ENCODE results near the gene PTTG1IP. TPM values are rescaled to one million over a fixed set of nuclear protein-coding genes. Genes with fewer than 3 reads are reported as not detected.

PTTG1IP gene
- total RNA-seq, 1 donor from 2014 or later: 107 TPM

DNA sequence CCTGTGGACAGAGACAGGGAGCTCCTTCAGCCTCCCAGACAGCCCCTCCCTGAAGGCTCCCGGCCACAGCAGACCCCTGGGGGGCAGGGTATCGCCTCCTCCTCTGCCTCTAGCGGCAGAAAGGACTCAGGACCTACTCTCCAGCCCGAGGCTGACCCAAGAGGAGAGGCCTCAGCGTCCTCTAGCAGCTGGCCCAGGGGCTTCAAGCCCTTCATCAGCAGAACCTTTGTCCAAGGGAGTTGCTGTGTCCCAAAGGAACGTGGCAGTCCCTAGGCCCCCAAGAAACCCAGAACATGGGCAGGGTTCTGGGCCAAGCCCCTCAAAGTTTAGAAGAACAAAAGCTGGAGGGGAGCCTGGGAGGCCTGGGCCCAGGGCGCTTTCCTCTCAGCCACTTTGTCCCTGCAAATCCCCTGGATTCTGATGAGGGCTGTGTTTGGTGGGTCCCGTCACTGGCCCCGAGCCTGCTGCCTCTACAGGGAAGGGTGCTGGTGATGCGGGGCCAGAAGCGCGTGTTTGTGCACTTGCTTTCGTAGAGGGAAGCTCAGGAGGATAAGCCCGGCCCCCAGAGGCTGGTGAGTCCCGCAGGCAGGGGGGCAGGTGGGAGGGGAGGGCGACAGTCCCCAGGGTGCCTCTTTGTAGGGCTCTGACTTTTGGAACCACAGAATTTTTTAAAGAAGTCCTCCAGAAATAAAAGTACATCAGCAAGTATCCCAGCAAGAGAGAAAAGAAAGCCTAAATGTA is 33.9 kb upstream of the PTTG1IP start:
- TF ChIP-seq, protein P1, sequence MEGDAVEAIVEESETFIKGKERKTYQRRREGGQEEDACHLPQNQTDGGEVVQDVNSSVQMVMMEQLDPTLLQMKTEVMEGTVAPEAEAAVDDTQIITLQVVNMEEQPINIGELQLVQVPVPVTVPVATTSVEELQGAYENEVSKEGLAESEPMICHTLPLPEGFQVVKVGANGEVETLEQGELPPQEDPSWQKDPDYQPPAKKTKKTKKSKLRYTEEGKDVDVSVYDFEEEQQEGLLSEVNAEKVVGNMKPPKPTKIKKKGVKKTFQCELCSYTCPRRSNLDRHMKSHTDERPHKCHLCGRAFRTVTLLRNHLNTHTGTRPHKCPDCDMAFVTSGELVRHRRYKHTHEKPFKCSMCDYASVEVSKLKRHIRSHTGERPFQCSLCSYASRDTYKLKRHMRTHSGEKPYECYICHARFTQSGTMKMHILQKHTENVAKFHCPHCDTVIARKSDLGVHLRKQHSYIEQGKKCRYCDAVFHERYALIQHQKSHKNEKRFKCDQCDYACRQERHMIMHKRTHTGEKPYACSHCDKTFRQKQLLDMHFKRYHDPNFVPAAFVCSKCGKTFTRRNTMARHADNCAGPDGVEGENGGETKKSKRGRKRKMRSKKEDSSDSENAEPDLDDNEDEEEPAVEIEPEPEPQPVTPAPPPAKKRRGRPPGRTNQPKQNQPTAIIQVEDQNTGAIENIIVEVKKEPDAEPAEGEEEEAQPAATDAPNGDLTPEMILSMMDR (IDR thresholded peaks at IDR 0.05; ENCODE audit: insufficient read depth, low read length, severe bottlenecking): no peak
- H3K36me3 ChIP-seq (ENCODE audit: control insufficient read depth, insufficient read depth, low read length): no peaks in the 10 kb centered on the region
- peaks cover 3% of the 10 kb centered on the region for H3K27me3 ChIP-seq (ENCODE audit: control insufficient read depth, insufficient read depth, low read length)
- no peak for DNase-seq (ENCODE audit: low read depth)
- no peak overlapping the region for H3K4me3 ChIP-seq (ENCODE audit: low read depth, low read length)
- FAIRE-seq: no peak

DNA sequence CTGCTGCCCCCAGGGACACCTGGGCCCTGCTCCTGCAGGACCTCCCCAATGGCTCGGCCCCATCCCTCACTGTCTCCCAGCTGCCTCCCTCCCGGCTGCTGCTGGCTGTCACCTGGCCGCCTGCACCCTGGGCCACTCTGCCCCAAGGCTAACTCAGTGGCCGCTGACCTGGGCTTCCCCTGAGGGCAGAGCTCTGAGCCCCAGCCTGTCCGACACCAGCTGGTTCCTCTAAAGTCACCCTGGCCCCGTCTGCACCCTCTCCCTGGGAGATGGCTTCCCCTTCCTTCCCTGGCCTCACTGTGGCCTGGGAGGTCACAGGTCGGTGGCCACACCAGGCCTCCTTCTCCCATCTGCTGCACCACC is 32.2 kb upstream of the PTTG1IP start:
- DNase-seq (ENCODE audit: low read depth) (no peak), FAIRE-seq (no peak)
- Histone ChIP-seq H3K4me3 (ENCODE audit: low read depth, low read length) (no peak overlapping the region), H3K27me3 (ENCODE audit: control insufficient read depth, insufficient read depth, low read length) (peaks cover 3% of the 10 kb centered on the region), H3K36me3 (ENCODE audit: control insufficient read depth, insufficient read depth, low read length) (no peaks in the 10 kb centered on the region)
- TF ChIP-seq, protein P1 (IDR thresholded peaks at IDR 0.05; ENCODE audit: insufficient read depth, low read length, severe bottlenecking): no peak

DNA sequence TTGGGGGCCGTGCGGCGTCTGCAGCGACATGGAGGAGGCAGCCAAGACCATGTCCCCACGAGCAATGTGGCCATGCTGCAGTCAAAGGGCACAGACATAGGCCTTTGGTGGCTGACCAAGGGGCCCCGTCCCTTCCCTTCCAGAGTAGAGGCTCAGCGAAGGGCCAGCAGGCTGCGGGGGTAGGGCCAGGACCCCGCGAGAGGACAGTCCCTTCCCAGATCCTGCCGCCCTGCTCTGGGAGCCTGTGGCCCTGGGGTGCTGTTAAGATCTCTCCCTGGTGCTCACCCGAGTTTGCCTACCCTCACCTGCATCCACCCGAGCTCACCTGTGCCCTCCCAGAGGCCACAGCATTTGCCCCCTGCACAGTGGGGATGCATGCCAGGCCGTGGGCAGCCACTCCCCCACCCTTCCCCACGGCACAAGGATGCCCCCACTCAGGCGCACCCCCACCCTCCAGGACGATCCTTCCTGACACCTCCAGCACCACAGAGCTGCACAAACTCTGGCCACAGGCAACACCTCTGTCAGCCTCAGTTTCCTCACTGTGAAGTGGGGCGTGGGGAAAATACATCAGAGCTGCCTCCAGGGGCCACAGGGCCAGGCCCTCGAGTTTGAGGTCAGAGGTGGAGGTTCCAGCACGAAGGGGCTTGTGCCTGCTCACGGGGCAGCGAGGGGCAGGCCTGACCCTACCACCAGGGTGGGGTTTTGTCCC is 31.7 kb upstream of the PTTG1IP start:
- no peaks in the 10 kb centered on the region for H3K36me3 ChIP-seq (ENCODE audit: control insufficient read depth, insufficient read depth, low read length)
- TF ChIP-seq, protein P1 (IDR thresholded peaks at IDR 0.05; ENCODE audit: insufficient read depth, low read length, severe bottlenecking): no peak
- DNase-seq (ENCODE audit: low read depth): no peak
- no peak overlapping the region for H3K4me3 ChIP-seq (ENCODE audit: low read depth, low read length)
- no peak for FAIRE-seq
- peaks cover 3% of the 10 kb centered on the region for H3K27me3 ChIP-seq (ENCODE audit: control insufficient read depth, insufficient read depth, low read length)

DNA sequence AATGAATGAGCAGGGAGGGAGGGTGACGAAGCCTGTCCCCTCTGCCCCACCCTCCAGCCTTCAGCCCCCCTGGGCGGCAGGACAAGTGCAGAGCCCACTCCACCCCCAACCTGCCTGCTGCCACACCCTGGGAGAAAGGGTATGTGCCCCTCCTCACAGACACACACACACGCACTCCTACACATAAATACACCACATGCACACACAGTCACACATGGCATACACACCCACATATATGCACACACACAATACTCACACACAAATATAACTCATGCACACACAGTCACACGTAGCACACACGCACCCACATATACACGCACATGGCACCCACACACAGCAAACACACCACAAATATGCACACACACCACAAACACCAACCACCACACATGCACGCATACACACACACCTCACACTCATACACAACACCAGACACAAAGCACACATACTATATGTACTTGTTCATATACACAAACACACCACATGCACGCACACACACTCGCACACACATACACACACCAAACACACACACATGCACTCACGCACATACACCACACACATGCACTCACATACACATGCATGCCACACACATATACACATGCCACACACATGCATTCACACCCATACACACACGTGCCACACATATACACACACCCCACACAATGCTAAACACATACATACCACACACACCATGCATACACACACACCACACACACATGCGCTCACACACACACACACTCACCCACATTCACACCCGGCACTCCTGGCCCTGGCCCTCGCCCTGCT is 30.8 kb upstream of the PTTG1IP start:
- DNase-seq (ENCODE audit: low read depth): no peak
- H3K36me3 ChIP-seq (ENCODE audit: control insufficient read depth, insufficient read depth, low read length): no peaks in the 10 kb centered on the region
- peaks cover 3% of the 10 kb centered on the region for H3K27me3 ChIP-seq (ENCODE audit: control insufficient read depth, insufficient read depth, low read length)
- FAIRE-seq: peak; percentile 98
- TF ChIP-seq, protein P1 (IDR thresholded peaks at IDR 0.05; ENCODE audit: insufficient read depth, low read length, severe bottlenecking): no peak
- H3K4me3 ChIP-seq (ENCODE audit: low read depth, low read length): no peak overlapping the region

DNA sequence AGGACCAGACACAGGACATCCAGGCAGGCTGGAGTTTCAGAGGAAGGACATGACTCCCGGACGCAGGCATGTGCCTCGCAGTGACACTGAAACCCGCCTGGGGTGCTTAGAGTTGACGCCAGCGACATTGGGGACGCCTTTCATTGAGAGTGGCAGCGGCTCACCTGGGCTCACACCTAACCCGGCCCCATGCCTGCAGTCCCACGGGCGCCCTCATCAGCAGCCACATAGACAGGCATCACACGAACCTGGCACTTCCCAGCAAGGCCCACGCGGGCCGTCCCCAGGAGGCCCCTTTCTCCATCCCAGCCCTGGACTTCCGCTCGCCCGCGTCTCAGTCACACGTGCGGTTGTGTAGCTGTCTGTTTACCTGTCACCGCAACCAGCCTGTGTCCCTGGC is 30.2 kb upstream of the PTTG1IP start:
- Histone ChIP-seq H3K36me3 (ENCODE audit: control insufficient read depth, insufficient read depth, low read length) (no peaks in the 10 kb centered on the region), H3K27me3 (ENCODE audit: control insufficient read depth, insufficient read depth, low read length) (peaks cover 2% of the 10 kb centered on the region), H3K4me3 (ENCODE audit: low read depth, low read length) (no peak overlapping the region)
- TF ChIP-seq, protein P1 (IDR thresholded peaks at IDR 0.05; ENCODE audit: insufficient read depth, low read length, severe bottlenecking): no peak
- FAIRE-seq (no peak), DNase-seq (ENCODE audit: low read depth) (no peak)
